GM18498 (cell line): ENCODE results near the gene HELQ.
"Not testable (repeated sequence)": the region's sequence is repeated elsewhere in the genome, so short reads cannot be mapped to it uniquely, and the experiment has no call there.

Experiments
- ATAC-seq: cut with Tn5 transposase; IDR thresholded peaks from one replicate; pipeline ENCODE4 v1.9.1; 2021; ENCODE audit warnings: mild to moderate bottlenecking, moderate library complexity; ENCODE audit not compliant: unreplicated experiment

The HELQ gene

GRCh38 chr4:83436680-83437079, 18.9 kb downstream of the HELQ start:
- no peak for ATAC-seq

GRCh38 chr4:83431200-83431599, 24.4 kb downstream of the HELQ start:
- ATAC-seq: no peak

GRCh38 chr4:83418211-83418610, 37.4 kb downstream of the HELQ start:
- no peak for ATAC-seq

GRCh38 chr4:83417566-83417965, 38.1 kb downstream of the HELQ start:
- ATAC-seq: no peak

- ATAC-seq: no peak
These were observed 41.9 kb downstream of the HELQ start for GRCh38 chr4:83413676-83414075.

- no peak for ATAC-seq
These were observed 46.7 kb downstream of the HELQ start for GRCh38 chr4:83408908-83409307.

GRCh38 chr4:83405844-83406816, 49.5 kb downstream of the HELQ start:
- no peak for ATAC-seq

GRCh38 chr4:83398158-83398557, 57.5 kb downstream of the HELQ start:
- not testable (repeated sequence) for ATAC-seq

- no peak for ATAC-seq
These were observed 61.7 kb downstream of the HELQ start for GRCh38 chr4:83393908-83394307.

GRCh38 chr4:83392562-83392961, 63.1 kb downstream of the HELQ start:
- ATAC-seq: no peak

- no peak for ATAC-seq
These were observed 64.7 kb downstream of the HELQ start for GRCh38 chr4:83390944-83391343.

- ATAC-seq: no peak
These were observed 65.7 kb downstream of the HELQ start for GRCh38 chr4:83389756-83390505.

- ATAC-seq: no peak
These were observed 66.4 kb downstream of the HELQ start for GRCh38 chr4:83389037-83389720.

- ATAC-seq: no peak
These were observed 67.3 kb downstream of the HELQ start for GRCh38 chr4:83388313-83388676.

GRCh38 chr4:83387476-83388312, 67.9 kb downstream of the HELQ start:
- ATAC-seq: no peak

GRCh38 chr4:83387012-83387411, 68.6 kb downstream of the HELQ start:
- no peak for ATAC-seq

GRCh38 chr4:83382850-83383249, 72.8 kb downstream of the HELQ start:
- no peak for ATAC-seq

- no peak for ATAC-seq
These were observed 74.5 kb downstream of the HELQ start for GRCh38 chr4:83381173-83381572.

- no peak for ATAC-seq
These were observed 77.2 kb downstream of the HELQ start for GRCh38 chr4:83378419-83378818.

GRCh38 chr4:83372931-83373330, 82.7 kb downstream of the HELQ start:
- no peak for ATAC-seq

- no peak for ATAC-seq
These were observed 83.7 kb downstream of the HELQ start for GRCh38 chr4:83371936-83372335.
